ENCODE data around the gene MOSPD3.

Gene MOSPD3

GRCh38 chr7:100603726-100604027, 8.7 kb upstream of the MOSPD3 start:
- TF ChIP-seq FOXA1 (IDR thresholded peaks at IDR 0.05) (no peak), ELF4 (IDR thresholded peaks at IDR 0.05) (no peak), HDGF (IDR thresholded peaks at IDR 0.05; ENCODE audit: borderline replicate concordance) (no peak), L3MBTL2 (conservative IDR thresholded peaks at IDR 0.05) (peak; percentile 83), FOXM1 (IDR thresholded peaks at IDR 0.05; ENCODE audit: borderline replicate concordance) (no peak), SP1 (IDR thresholded peaks at IDR 0.05) (no peak)
- peak; percentile 31 for DNase-seq (ENCODE audit: extremely low spot score)
- ChIA-PET POLR2A (interaction anchor here (1.0 to 3.1 kb wide), 9 partner anchors 9 to 249 kb away, joined by 3 to 40 read pairs (median 8); partner anchors contain the start of genes FBXO24, GIGYF1, LRCH4 and MOSPD3), CTCF (interaction anchor here (0.7 to 1.0 kb wide), 2 partner anchors 10 to 102 kb away, joined by 3 to 4 read pairs; no protein-coding TSS in a partner anchor)

- TF ChIP-seq CTBP1 (IDR thresholded peaks at IDR 0.05; ENCODE audit: borderline replicate concordance) (no peak), FOXA1 (IDR thresholded peaks at IDR 0.05) (no peak), BHLHE40 (IDR thresholded peaks at IDR 0.05; ENCODE audit: borderline replicate concordance) (no peak), NFRKB (IDR thresholded peaks at IDR 0.05) (no peak), ELF4 (IDR thresholded peaks at IDR 0.05) (no peak), FOXM1 (IDR thresholded peaks at IDR 0.05; ENCODE audit: borderline replicate concordance) (peak; percentile 54; the same call in 1 of the 2 replicates)
- POLR2A ChIA-PET = interaction anchor here (1.3 to 3.1 kb wide), 9 partner anchors 8 to 101 kb away, joined by 3 to 40 read pairs (median 8); partner anchors contain the start of genes FBXO24, GIGYF1, LRCH4 and MOSPD3
- CTCF ChIA-PET = interaction anchor here (0.7 to 1.0 kb wide), 3 partner anchors 10 to 101 kb away, joined by 3 to 4 read pairs (median 3); no protein-coding TSS in a partner anchor
- DNase-seq (ENCODE audit: extremely low spot score) = peak; percentile 81
Observed at GRCh38 chr7:100604028-100604975, 8.0 kb upstream of the MOSPD3 start.

GRCh38 chr7:100604976-100605911, 7.1 kb upstream of the MOSPD3 start:
- ChIA-PET CTCF (interaction anchor here (0.8 kb wide), 1 partner anchor 87 kb away, joined by 3 read pairs; no protein-coding TSS in a partner anchor), POLR2A (interaction anchor here (0.7 to 3.1 kb wide), 4 partner anchors 16 to 100 kb away, joined by 3 to 14 read pairs (median 4); partner anchors contain the start of genes FBXO24, GIGYF1, LRCH4 and POP7)
- no peak for DNase-seq (ENCODE audit: extremely low spot score)
- TF ChIP-seq ZNF384 (IDR thresholded peaks at IDR 0.05) (no peak), TARDBP (IDR thresholded peaks at IDR 0.05) (no peak), L3MBTL2 (conservative IDR thresholded peaks at IDR 0.05) (no peak), NFRKB (IDR thresholded peaks at IDR 0.05) (no peak), SP1 (IDR thresholded peaks at IDR 0.05) (no peak), CTBP1 (IDR thresholded peaks at IDR 0.05; ENCODE audit: borderline replicate concordance) (no peak), LEF1 (IDR thresholded peaks at IDR 0.05; ENCODE audit: borderline replicate concordance) (no peak), ELF4 (IDR thresholded peaks at IDR 0.05) (no peak), FOXK2 (IDR thresholded peaks at IDR 0.05) (no peak), SUZ12 (IDR thresholded peaks at IDR 0.05) (no peak), FOXM1 (IDR thresholded peaks at IDR 0.05; ENCODE audit: borderline replicate concordance) (no peak), ARNT (IDR thresholded peaks at IDR 0.05) (no peak), FOXA1 (IDR thresholded peaks at IDR 0.05) (no peak), HDGF (IDR thresholded peaks at IDR 0.05; ENCODE audit: borderline replicate concordance) (no peak), BHLHE40 (IDR thresholded peaks at IDR 0.05; ENCODE audit: borderline replicate concordance) (no peak)
- TF ChIP-seq, protein P1, sequence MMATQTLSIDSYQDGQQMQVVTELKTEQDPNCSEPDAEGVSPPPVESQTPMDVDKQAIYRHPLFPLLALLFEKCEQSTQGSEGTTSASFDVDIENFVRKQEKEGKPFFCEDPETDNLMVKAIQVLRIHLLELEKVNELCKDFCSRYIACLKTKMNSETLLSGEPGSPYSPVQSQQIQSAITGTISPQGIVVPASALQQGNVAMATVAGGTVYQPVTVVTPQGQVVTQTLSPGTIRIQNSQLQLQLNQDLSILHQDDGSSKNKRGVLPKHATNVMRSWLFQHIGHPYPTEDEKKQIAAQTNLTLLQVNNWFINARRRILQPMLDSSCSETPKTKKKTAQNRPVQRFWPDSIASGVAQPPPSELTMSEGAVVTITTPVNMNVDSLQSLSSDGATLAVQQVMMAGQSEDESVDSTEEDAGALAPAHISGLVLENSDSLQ (IDR thresholded peaks at IDR 0.05) = no peak

DNA sequence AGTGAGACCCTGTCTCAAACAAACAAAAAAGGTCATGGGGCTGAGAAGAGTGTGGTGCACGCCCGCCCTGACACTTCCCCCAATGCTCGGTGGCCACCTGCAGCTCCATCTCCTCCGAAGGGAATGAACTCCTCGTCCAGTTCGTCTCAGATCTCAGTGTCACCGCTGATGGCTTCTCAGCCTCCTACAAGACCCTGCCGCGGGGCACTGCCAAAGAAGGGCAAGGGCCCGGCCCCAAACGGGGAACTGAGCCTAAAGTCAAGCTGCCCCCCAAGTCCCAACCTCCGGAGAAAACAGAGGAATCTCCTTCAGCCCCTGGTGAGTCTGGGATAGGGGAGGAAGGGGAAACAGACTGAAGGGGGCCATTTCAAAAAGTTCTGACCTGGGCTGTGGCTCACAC, 6.0 kb upstream of the MOSPD3 start:
- DNase-seq (ENCODE audit: extremely low spot score) = no peak
- POLR2A ChIA-PET = interaction anchor here (0.7 kb wide), 1 partner anchor 17 kb away, joined by 4 read pairs; no protein-coding TSS in a partner anchor
- no peak for TF ChIP-seq SUZ12 (IDR thresholded peaks at IDR 0.05)
- TF ChIP-seq FOXM1 (IDR thresholded peaks at IDR 0.05; ENCODE audit: borderline replicate concordance) = no peak
- no peak for TF ChIP-seq BHLHE40 (IDR thresholded peaks at IDR 0.05; ENCODE audit: borderline replicate concordance)
- TF ChIP-seq LEF1 (IDR thresholded peaks at IDR 0.05; ENCODE audit: borderline replicate concordance) = no peak
- no peak for TF ChIP-seq ELF4 (IDR thresholded peaks at IDR 0.05)
- no peak for TF ChIP-seq ARNT (IDR thresholded peaks at IDR 0.05)
- no peak for TF ChIP-seq TARDBP (IDR thresholded peaks at IDR 0.05)
- TF ChIP-seq, protein P1 (IDR thresholded peaks at IDR 0.05) = no peak
- no peak for TF ChIP-seq FOXA1 (IDR thresholded peaks at IDR 0.05)
- CTCF ChIA-PET = no interaction called here

DNA sequence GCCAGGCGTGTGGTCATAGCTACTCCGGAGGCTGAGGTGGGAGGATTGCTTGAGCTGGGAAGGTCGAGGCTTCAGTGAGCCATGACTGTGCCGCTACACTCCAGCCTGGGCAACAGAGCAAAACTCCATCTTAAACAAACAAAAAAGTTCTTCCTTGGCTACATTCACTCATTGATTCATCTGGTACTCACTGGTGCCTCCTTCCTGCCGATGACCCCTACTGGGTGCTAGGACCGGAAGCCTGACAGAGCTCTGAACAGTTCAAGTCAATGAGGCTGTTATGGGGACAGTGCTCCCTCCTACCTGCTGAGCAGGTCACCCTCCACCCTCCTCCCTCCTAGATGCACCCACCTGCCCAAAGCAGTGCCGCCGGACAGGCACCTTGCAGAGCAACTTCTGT, 5.2 kb upstream of the MOSPD3 start:
- no peak for DNase-seq (ENCODE audit: extremely low spot score)
- ChIA-PET POLR2A (interaction anchor here (0.7 kb wide), 1 partner anchor 99 kb away, joined by 3 read pairs; the partner anchor contains the start of gene POP7), CTCF (interaction anchor here (0.5 kb wide), 1 partner anchor 60 kb away, joined by 3 read pairs; no protein-coding TSS in a partner anchor)
- no peak for TF ChIP-seq TARDBP (IDR thresholded peaks at IDR 0.05)
- no peak for TF ChIP-seq SP1 (IDR thresholded peaks at IDR 0.05)
- TF ChIP-seq, protein P1 (IDR thresholded peaks at IDR 0.05) = no peak
- TF ChIP-seq HDGF (IDR thresholded peaks at IDR 0.05; ENCODE audit: borderline replicate concordance) = no peak
- no peak for TF ChIP-seq SUZ12 (IDR thresholded peaks at IDR 0.05)
- no peak for TF ChIP-seq FOXM1 (IDR thresholded peaks at IDR 0.05; ENCODE audit: borderline replicate concordance)
- TF ChIP-seq L3MBTL2 (conservative IDR thresholded peaks at IDR 0.05) = no peak

Data from HEK293T (cell line).